NOMO-1 treated with dmso at 0.1 percent for 144 hours (cell line): ENCODE data around the gene LMOD1.
A peak's percentile ranks its signal among the peaks of the same experiment; 100 is the strongest.
"Not testable (repeated sequence)": the region's sequence is repeated elsewhere in the genome, so short reads cannot be mapped to it uniquely, and the experiment has no call there.

ENCODE experiments used
- DNase-seq: peaks from one replicate; lab custom pipeline; 2025; ENCODE audit not compliant: unreplicated experiment; lab: John Stamatoyannopoulos, UW

The LMOD1 gene

DNA sequence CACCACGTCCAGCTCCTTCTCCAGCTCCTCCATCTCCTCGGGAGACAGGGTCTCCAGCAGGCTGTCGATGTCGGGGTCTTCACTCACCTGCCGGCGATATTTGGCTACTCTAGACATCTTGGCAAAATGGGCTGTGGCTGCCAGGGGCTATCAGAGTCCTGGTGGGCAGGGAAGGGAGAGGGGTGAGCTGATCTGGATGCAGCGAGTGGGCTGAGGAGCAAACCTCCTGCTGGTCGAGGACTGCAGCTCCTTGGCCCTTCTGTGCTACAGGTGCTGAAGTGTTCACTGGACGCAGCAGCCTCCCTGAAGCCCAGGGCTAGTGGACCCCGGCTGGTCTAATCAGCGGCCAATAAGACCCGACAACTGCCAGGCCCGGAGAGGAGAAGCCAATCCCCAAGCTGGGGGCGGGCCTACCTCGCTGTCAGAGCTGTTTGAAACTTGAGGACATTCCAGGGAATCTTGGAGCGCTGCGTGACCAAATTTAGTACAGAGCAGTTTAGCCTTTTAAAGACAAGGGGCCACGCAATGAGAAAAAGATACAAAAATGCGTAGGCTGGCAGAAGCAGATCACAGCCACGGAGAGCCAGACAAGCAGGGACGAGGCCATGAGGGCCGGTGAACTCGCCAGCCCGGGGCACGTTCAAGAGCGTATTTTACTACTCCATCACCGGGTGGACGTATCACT lies at the start of gene LMOD1:
TSS of gene LMOD1 (minus strand) at position 325 of the 685 bp plus-strand sequence. CDS start at position 117, 208 bp downstream.
- DNase-seq, result no peak

DNA sequence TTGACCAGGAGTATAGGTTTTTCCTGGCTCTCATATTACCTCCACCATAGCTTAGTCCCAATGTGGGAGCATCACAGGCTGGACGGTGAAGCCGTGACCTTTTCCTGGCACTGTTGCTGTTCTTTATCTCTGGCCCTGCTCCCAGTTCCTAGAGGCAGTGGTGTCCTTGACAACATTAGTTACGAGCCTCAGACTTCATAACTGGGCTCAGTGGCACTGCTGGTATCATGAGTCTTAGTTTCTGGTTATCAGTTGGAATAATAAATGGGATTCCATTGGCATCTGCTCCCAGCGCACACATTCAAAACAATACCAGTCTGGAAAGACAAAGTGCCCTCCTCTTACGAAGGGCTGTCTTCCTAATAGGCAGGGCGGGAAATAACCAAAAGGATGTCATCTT lies 44.1 kb upstream of the LMOD1 start:
- DNase-seq, result no peak

DNA sequence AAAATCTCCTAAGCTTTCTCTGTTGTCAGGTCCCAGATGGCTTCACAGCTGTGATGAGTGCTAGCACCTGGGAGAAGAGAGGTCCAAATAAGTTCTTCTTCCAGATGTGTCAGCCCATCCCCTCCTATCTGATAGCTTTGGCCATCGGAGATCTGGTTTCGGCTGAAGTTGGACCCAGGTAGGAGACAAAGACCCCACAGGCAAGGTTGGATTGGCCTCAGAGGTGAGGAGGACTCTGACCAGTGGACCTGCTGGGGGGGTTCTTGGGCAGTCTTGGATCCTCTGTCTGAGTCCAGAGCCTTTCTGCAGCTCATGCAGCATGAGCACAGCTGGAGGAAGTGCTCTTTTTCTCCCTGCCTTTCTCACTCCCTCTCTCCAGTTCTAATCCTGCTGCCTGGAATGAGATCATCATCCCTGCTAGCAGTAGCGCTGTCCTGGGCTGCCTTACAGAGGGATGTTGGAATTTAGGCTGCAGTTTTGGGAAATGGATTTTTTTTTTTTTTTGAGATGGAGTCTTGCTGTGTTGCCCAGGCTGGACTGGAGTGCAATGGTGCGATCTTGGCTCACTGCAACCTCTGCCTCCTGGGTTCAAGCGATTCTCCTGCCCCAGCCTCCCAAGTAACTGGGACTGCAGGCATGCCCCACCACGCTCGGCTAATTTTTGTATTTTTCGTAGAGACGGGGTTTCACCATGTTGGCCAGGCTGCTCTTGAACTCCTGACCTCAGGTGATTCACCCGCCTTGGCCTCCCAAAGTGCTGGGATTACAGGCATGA lies 43.2 kb upstream of the LMOD1 start:
- DNase-seq, result no peak

DNA sequence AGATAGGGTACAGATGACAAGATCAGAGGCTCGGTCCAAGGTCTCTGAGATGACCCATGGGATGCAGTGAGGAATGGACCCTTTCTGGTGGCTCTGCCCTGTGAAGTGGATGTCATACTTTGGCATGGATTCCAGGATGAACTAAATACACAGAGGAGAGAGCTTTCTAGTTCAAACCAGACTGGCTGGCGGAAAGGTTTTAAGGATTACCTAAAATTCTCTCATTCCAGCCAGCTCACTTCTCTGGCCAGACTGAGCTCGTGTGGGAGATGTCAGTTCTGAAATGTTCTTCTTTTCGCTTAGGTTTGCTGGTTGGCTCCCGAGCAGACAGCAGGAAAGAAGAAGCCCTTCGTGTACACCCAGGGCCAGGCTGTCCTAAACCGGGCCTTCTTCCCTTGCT lies 42.3 kb upstream of the LMOD1 start:
- DNase-seq, result no peak

DNA sequence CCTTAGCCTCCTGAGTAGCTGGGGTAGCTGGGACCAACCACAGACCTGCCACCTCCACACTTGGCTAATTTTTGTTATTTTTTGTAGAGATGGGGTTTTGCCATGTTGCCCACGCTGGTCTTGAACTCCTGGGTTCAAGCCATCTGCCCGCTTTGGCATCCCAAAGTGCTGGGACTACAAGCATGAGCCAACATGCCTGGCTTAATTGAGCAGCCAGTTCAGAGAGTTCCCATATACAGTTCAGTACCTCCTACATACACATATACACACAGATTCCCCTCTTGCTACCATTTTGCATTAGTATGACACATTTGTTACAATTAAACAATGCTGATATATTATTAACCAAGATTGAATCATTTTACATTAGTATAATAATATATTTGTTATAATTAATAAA lies 39.0 kb upstream of the LMOD1 start:
- DNase-seq, result no peak

DNA sequence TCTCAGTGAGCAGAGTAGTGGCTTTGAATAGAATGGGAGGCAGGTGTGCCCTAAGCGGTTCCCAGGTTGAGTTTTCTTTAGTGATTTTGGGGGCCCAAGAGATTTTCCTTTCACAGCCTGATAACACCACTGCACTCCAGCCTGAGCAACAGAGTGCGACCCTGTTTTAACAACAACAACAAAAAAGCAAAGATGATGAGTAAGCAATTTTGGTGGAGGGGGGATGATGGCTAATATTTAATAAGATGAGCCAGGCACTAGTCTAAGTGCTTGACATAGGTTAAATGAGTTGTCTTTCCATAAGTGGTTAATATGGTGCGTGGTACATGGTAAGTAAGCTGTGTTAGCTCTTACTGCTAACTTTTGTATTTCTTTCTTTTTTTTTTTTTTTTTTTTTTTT lies 38.1 kb upstream of the LMOD1 start:
- no peak for DNase-seq

DNA sequence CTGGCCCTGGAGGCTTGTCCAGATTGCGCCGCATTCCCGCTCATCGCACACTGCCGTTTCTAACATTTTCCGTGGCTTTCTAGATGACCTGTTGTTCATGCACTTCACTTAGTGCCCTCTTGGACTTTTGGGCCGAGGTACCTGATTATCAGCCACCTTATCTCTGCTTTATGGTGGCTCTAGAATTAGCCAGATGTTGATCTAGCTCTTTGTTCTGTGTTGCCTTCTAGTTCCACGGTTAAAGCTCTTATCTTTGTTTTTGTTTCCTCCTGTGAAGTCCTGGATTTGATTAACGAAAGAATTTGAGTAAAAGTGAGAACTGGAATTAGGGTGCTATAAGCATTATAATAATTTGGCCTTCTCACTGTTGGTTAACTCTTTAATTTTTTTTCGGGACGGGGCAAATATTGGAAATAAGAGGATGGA lies 37.0 kb upstream of the LMOD1 start:
- no peak for DNase-seq

DNA sequence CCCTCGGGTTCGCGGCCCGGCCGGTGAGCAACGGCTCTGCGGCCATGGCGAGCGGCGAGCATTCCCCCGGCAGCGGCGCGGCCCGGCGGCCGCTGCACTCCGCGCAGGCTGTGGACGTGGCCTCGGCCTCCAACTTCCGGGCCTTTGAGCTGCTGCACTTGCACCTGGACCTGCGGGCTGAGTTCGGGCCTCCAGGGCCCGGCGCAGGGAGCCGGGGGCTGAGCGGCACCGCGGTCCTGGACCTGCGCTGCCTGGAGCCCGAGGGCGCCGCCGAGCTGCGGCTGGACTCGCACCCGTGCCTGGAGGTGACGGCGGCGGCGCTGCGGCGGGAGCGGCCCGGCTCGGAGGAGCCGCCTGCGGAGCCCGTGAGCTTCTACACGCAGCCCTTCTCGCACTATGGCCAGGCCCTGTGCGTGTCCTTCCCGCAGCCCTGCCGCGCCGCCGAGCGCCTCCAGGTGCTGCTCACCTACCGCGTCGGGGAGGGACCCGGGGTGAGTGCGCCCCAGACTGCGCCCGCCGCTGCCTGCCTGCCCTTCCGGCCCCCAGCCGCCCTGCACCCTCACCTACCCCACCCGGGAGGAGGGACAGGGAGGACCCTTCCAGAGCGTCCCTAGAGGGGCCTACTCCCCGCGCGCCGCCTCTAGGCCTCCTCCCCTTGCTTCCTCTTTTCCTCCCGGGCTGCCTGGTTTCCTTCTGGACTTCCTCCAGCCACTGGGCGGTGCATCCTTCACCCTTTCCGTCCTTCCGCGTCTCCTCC lies 36.5 kb upstream of the LMOD1 start, which contains the start of gene RNPEP:
TSS of gene RNPEP (plus strand) at position 26 of the 757 bp plus-strand sequence. CDS start at position 45, 19 bp downstream.
- peak; percentile 84 for DNase-seq

DNA sequence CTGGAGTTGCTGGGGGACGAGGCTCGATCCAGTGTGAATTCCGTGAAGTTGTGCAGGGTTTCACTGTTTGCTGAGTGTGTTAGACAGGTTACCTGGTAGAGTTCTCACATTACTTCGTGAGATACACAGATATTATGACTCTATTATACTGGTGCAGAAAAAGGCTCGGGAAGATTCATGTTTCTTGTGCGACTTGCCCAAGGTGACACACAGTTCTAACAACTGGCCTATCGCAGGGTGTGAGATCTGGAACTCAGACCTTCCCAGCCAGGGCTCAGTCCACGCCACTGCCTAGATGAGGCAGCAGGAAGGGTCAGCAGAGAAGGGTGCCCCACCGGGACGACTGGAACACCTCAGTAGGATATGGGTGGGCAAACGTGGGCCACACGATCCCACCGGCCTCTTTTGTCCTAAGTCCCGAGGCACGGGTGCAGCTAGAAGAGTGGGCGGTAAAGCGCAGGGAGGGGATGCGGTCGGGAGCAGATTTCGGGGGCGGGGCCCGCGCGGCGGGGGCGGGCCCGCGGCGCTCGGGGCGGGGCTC lies 35.8 kb upstream of the LMOD1 start:
- DNase-seq, result peak; percentile 43

DNA sequence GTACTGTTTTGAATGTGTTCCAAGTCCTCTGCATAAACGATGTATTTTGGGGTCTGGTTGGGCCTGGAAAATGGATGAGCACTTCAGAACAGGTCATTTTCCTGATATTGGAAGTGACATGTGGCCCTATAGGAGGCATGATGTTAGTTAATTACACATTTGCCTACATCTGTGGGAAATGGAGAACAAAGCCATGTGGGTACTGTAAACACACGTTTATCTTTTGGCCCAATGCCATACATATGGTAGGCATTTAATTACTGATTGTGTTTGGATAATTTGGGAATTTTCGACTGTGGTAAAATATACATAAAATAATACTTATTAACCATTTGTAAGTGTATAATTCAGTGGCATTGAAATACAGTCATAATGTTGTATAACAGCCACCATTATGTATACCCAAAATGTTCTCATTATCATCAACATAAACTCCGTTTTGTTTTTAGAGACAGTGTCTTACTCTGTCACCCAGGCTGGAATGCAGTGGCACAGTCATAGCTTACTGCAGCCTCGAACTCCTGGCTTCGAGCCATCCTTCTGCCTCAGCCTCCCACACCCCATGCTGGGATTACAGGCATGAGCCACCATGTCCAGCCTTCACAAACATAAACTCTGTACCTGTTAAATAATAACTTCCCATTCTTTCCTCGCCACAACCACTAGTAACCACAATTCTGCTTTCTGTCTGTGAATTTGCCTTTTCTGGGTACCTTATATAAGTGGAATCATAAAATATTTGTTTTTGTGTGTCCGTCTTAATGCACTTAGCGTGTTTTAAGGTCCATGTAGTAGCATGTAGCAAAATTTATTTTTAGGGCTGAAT lies 24.2 kb upstream of the LMOD1 start:
- no peak for DNase-seq

DNA sequence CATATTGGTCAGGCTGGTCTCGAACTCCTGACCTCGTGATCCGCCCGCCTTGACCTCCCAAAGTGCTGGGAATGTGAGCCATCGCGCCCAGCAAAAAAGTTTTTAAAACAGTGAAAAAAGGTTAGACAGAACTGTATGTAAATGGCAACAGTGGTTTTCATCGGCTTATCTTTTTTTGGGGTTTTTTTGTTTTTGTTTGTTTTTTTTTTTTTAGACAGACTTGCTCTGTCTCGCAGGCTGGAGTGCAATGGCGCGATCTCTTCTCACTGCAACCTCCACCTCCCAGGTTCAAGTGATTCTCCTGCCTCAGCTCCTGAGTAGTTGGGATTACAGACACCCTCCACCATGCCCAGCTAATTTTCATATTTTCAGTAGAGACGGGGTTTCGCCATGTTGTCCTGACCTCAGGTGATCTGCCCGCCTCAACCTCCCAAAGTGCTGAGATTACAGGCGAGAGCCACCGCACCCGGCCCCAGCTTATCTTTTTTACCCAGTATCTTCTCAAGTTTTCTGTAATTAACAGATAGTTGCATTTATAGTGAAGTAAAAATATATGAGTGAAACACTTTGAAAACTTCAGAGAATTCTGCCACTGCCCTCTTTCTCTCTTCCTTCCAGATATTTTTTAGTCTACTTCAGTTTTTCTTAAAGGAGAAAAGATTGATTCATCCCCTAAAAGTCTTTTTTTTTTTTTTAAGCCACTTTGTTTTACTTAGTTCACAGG lies 22.0 kb upstream of the LMOD1 start:
- DNase-seq, result no peak

DNA sequence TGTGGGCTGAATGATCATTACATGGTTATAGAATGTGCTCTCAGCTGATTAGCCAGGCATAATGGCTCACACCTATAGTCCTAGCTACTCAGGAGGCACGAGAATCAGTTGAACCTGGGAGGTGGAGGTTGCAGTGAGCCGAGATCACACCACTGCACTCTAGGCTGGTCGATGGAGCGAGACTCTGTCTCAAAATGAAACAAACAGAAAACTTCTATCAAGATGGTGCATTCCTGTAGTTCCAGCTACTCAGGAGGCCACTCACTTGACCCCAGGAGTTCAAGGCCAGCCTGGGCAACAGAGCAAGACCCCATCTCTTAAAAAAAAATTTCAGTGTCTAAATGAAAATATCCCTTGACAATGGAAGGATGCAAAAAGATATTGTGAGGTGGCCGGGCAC lies 19.8 kb upstream of the LMOD1 start:
- DNase-seq, result no peak

DNA sequence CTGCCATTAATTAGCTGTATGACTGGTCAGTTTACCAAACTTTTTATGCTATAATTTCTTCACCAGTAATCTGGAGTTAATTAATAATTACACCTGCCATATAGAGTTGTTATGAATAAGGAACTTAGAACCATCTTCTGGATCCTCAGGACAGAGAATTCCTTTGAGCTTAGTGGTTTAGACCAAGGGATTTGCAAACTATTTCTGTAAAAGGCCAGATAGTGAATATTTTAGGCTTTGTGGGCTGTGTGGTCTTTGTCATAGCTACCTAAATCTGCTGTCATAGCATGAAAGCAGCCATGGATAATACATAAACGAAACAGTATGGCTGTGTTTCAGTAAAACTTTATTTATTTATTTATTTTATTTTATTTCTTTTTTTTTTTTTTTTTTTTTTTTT lies 17.9 kb upstream of the LMOD1 start:
- DNase-seq, result no peak

DNA sequence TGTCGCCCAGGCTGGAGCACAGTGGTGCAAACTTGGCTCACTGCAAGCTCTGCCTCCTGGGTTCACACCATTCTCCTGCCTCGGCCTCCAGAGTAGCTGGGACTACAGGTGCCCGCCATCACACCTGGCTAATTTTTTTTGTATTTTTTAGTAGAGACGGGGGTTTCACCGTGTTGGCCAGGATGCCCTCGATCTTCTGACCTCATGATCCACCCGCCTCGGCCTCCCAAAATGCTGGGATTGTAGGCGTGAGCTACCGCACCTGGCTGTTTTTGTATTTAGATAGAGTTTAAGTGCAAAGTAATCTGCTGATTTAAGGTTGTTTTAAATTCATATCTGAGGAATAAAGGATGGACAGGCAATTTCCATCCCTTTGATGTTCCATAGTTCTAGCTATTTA lies 16.0 kb upstream of the LMOD1 start:
- DNase-seq, result not testable (repeated sequence)

DNA sequence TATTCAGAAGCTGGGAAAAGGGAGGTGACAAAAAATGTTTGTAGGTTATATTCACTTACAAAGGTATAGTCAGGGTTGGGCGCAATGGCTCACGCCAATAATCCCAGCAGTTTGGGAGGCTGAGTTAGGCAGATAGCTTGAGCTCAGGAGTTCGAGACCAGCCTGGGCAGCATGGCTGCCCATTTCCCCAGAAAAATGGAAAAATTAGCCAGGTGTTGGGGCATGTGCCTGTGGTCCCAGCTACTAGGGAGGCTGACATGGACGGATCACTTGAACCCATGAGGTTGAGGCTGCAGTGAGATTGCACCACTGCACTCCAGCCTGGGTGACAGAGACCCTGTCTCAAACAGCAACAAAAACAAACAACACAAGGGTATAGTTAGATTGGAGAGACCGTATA lies 12.0 kb upstream of the LMOD1 start:
- no peak for DNase-seq

DNA sequence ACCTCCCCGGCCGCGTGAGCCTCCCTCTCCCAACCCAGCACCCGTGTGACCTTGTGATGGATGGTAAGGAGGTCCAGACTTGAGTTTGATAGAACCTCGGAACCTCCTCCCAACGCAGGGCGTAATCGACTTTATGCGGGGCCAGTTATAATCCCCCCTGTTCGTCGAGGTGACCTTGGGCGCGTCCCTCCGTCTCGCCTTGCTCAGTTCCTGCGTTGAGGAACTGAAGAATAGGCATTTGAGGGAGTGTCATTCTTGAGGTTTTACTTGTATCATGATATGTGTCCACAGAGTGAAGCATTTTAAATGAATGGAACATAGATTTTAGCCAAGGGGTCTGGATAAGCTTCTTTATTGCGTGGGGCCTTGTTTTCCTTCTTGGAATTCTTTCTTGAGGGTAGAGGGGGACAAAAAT lies 9.4 kb upstream of the LMOD1 start:
- DNase-seq, result no peak

DNA sequence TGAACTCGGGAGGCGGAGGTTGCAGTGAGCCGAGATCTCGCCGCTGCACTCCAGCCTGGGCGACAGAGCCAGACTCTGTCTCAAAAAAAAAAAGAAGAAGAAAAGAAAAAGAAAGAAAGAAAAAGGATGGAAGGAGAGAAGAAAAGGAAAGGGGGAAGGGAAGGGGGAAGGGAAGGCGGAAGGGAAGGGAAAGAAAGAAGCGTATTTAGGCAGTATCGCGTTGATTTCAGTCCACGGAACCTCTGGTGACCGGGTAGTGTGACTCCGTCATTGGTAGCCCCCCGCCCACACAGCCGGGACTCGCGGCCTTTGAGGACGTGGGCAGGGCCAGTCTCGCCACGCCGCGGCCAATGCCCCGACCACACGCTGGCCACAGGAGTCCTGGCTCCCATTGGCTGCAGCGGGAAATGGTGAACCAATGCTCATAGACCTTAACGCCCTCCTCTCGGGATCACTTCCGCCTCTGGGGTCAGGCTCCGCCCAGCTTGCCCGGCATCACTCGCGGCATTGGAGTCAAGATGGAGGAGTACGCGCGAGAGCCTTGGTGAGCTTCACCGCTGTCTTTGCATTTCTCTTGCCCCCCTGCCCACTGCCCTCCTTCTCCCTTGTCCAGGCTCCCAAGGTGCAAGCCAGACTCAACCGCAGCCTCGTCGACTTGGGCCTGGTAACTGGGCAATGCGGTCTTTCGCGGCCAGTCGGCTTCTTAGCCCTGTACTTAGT lies 8.8 kb upstream of the LMOD1 start, which contains the start of gene TIMM17A:
TSS of gene TIMM17A (plus strand) at position 495 of the 720 bp plus-strand sequence. CDS start at position 519, 24 bp downstream.
- DNase-seq, result peak; percentile 98

DNA sequence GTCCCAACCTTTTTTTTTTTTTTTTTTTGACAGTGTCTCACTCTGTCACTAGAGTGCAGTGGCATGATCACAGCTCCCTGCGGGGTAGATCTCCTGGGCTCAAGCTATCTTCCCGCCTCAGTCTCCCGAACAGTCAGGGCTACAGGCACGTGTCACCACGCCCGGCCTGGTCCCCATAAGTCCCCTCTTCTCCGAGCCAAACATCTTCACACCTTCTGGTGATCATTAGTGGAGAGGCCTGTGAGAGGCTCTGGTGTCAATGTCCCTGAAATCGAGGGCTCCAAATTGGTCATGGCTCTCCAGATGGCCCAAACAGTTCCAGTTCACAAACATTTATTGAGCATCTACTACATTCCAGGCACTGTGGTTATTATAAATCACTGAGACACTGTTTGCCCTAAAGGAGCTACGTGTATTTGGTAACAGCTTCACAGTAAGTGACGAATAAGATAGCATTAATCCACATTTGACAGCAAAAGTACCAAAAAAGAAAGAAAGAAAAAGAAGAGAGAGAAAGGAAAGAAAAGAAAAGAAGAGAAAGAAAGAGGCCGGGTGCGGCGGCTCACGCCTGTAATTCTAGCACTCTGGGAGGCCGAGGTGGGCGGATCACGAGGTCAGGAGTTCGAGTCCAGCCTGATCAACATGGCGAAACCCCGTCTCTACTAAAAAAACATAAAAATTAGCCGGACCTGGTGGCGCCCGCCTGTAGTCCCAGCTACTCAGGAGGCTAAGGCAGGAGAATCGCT lies 8.1 kb upstream of the LMOD1 start:
- DNase-seq, result no peak
